Fibroblast of pulmonary artery (primary cell): ENCODE measurements around the gene ANTXR2.

Experiments used
- DNase-seq: peaks from one replicate; pipeline ENCODE4 v3.0.0-alpha.2; 2010; ENCODE audit warnings: low read depth
- H3K4me3 ChIP-seq: replicated peaks from 2 replicates; pipeline ENCODE4 v1.5.1; 2011; ENCODE audit warnings: low read depth, mild to moderate bottlenecking, control low read depth, low read length, moderate library complexity
- CTCF ChIP-seq: IDR thresholded peaks from 2 replicates; pipeline ENCODE4 v1.5.1; 2011; ENCODE audit warnings: mild to moderate bottlenecking, control low read depth, low read length, inconsistent platforms; ENCODE audit errors: missing control alignments

The ANTXR2 gene

DNA sequence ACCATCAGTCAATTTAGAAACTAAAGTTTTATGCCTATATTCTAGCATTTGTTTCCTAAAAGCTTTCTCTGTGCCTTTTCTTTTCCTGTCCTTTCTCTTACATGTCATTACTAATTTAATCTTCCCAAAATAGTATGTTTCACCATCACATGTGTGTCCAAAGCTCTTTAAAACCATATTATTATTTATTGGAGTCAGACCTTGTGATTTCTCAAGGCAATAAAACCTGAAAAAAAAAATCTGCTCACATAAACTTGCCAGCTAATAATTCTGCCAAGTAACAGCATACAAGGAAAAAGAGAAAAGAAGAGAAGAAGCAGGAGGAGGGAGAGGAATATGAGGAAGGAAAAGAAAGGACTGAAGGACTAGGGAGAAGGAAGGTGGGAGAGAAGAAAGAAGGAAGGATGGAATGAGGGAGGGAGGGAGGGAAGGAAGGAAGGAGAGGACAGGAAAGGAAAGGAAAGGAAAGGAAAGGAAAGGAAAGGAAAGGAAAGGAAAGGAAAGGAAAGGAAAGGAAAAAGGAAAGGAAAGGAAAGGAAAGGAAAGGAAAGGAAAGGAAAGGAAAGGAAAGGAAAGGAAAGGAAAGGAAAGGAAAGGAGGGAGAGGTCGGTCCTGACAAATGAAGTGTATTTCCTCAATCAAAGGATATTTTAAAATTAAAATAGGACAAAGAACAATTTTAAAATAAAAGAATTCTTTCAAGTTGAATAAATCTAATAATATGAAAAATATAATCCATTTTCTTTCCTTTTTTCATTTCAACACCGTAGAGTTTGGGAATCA, 57.4 kb downstream of the ANTXR2 start:
- no peak for TF ChIP-seq CTCF
- no peak for DNase-seq
- no peak overlapping the region for H3K4me3 ChIP-seq

- no peak overlapping the region for H3K4me3 ChIP-seq
- TF ChIP-seq CTCF = no peak
- no peak for DNase-seq
Observed at GRCh38 chr4:80014531-80014930, 58.5 kb downstream of the ANTXR2 start.

DNA sequence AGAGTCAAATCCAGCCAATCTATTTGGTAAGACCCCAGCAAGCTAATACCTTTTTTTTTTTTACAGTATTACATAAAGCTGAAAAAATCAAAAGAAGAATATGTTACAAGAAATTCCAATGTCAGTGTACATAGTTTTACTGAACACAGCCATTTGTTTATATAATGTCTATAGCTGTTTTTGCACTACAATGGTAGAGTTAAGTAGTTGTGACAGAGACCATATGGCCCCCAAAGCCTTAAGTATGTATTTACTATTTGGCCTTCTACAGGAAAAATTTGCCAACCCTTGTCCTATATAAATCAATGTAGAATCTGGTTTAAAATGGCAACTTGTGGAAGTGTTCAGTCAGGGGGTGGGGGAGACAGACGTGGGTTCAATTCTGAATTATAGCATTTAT, 60.7 kb downstream of the ANTXR2 start:
- H3K4me3 ChIP-seq = no peak overlapping the region
- no peak for TF ChIP-seq CTCF
- DNase-seq = no peak

GRCh38 chr4:80011636-80012236, 61.3 kb downstream of the ANTXR2 start:
- H3K4me3 ChIP-seq = peak overlapping the region; percentile 9
- no peak for TF ChIP-seq CTCF
- DNase-seq = peak; percentile 67

- H3K4me3 ChIP-seq = no peak overlapping the region
- TF ChIP-seq CTCF = no peak
- no peak for DNase-seq
Observed at GRCh38 chr4:80010316-80010715, 62.7 kb downstream of the ANTXR2 start.

DNA sequence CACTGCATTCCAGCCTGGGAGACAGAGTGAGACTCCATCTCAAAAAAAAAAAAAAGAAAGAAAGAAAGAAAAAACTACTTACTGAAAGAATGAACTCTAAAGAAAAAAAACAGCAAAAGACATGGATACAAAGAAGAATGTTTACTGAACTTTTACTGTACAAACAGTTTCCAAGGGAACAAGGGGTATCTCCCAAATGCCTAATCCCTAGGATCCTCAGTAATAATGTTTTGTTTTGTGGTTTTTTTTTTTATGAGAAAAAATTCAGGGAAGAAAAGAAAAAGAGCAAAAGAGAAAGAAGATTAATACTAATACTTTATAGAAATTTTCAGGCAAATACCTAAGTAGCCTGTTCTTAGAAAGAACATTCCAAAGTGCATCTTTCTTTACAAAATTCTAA, 63.2 kb downstream of the ANTXR2 start:
- DNase-seq = no peak
- H3K4me3 ChIP-seq = no peak overlapping the region
- TF ChIP-seq CTCF = no peak

DNA sequence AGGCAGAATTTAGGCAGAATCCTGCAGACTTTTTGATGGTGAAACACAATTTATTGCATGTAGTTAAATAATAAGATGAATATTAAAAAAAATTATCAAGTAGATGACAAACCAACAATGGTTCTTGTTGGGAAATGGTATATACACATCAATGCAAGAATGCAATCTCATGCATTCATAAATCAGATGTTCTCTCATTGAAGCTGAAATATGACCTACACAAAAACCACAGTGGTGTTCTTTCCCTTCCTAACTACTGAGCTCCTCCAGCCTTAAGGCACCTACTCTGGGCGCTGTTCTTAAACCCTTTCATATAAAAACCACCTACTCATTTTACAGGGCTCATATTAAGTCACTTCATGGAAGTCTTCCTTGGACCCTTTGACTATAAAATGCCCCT, 64.1 kb downstream of the ANTXR2 start:
- DNase-seq = no peak
- no peak for TF ChIP-seq CTCF
- no peak overlapping the region for H3K4me3 ChIP-seq
